ENCODE results near the gene CREM.

Gene CREM

GRCh38 chr10:35191523-35191922 is 64.9 kb downstream of the CREM start:
- H3K4me3 ChIP-seq (replicated peaks in 1 of 2; ENCODE audit: low read depth in 2 of 2, low read length in 2 of 2): no peak overlapping the region
- peak; percentile 51 to 55 for DNase-seq (ENCODE audit: low read depth in 2 of 2)
- TF ChIP-seq CTCF (IDR thresholded peaks at IDR 0.05; ENCODE audit: low read depth, low read length): no peak

- no peak overlapping the region for H3K4me3 ChIP-seq (replicated peaks in 1 of 2; ENCODE audit: low read depth in 2 of 2, low read length in 2 of 2)
- TF ChIP-seq CTCF (IDR thresholded peaks at IDR 0.05; ENCODE audit: low read depth, low read length): no peak
- peak in 1 of 2 donors; percentile 41 for DNase-seq (ENCODE audit: low read depth in 2 of 2)
These were observed 66.1 kb downstream of the CREM start for GRCh38 chr10:35192645-35193249.

- no peak for DNase-seq (ENCODE audit: low read depth in 2 of 2)
- H3K4me3 ChIP-seq (replicated peaks in 1 of 2; ENCODE audit: low read depth in 2 of 2, low read length in 2 of 2): no peak overlapping the region
- no peak for TF ChIP-seq CTCF (IDR thresholded peaks at IDR 0.05; ENCODE audit: low read depth, low read length)
These were observed 67.8 kb downstream of the CREM start for GRCh38 chr10:35194471-35194870.

- peak overlapping the region; percentile 35 to 45 for H3K4me3 ChIP-seq (replicated peaks in 1 of 2; ENCODE audit: low read depth in 2 of 2, low read length in 2 of 2)
- peak; percentile 58 to 78 for DNase-seq (ENCODE audit: low read depth in 2 of 2)
- TF ChIP-seq CTCF (IDR thresholded peaks at IDR 0.05; ENCODE audit: low read depth, low read length): no peak
These were observed 68.3 kb downstream of the CREM start for GRCh38 chr10:35194906-35195305.

GRCh38 chr10:35195361-35196306 is 69.0 kb downstream of the CREM start:
- peak overlapping the region; percentile 35 to 45 for H3K4me3 ChIP-seq (replicated peaks in 1 of 2; ENCODE audit: low read depth in 2 of 2, low read length in 2 of 2)
- peak; percentile 97 to 98 for DNase-seq (ENCODE audit: low read depth in 2 of 2)
- peak; percentile 85 for TF ChIP-seq CTCF (IDR thresholded peaks at IDR 0.05; ENCODE audit: low read depth, low read length)

- no peak overlapping the region for H3K4me3 ChIP-seq (replicated peaks in 1 of 2; ENCODE audit: low read depth in 2 of 2, low read length in 2 of 2)
- TF ChIP-seq CTCF (IDR thresholded peaks at IDR 0.05; ENCODE audit: low read depth, low read length): no peak
- DNase-seq (ENCODE audit: low read depth in 2 of 2): no peak
These were observed 73.8 kb downstream of the CREM start for GRCh38 chr10:35200487-35200886.

All from cardiac fibroblast (primary cell).